SK-N-SH treated with all-trans-retinoic acid at 6 μM for 48 hours (cell line): ENCODE measurements around the gene LAPTM4A.

Experiments used
- ARNTL ChIP-seq: fragments of 450-650 bp; formaldehyde crosslinking; IDR thresholded peaks from 2 replicates; pipeline ENCODE4 v1.5.0; 2020; ENCODE audit warnings: low read depth, mild to moderate bottlenecking, moderate library complexity, borderline replicate concordance
- CREB5 ChIP-seq: fragments of 250-450 bp; sonication (Bioruptor Pico); IDR thresholded peaks from 2 replicates; pipeline ENCODE4 v1.5.1; 2020; ENCODE audit warnings: low read depth, mild to moderate bottlenecking, moderate library complexity
- CSDC2 ChIP-seq: fragments of 250-450 bp; sonication (Bioruptor Pico); IDR thresholded peaks from 2 replicates; pipeline ENCODE4 v1.5.0; 2020; ENCODE audit warnings: mild to moderate bottlenecking, moderate library complexity
- PATZ1 ChIP-seq: fragments of 250-450 bp; sonication (Bioruptor Pico); IDR thresholded peaks from 2 replicates; pipeline ENCODE4 v1.8.0; 2020; ENCODE audit warnings: mild to moderate bottlenecking, moderate library complexity, borderline replicate concordance
- POU6F1 ChIP-seq: fragments of 250-450 bp; sonication (Bioruptor Pico); IDR thresholded peaks from 2 replicates; pipeline ENCODE4 v1.8.0; 2021; ENCODE audit warnings: low read depth, mild to moderate bottlenecking, moderate library complexity, borderline replicate concordance
- RARB ChIP-seq: fragments of 250-450 bp; sonication (Bioruptor Pico); IDR thresholded peaks from 2 replicates; pipeline ENCODE4 v1.8.0; 2021; ENCODE audit warnings: mild to moderate bottlenecking, moderate library complexity
- TCF4 ChIP-seq: fragments of 250-450 bp; sonication (Bioruptor Pico); IDR thresholded peaks from 2 replicates; pipeline ENCODE4 v1.8.0; 2021; ENCODE audit warnings: mild to moderate bottlenecking, moderate library complexity, borderline replicate concordance
- ZFP3 ChIP-seq: fragments of 250-450 bp; sonication (Bioruptor Pico); IDR thresholded peaks from 2 replicates; pipeline ENCODE4 v1.5.0; 2020; ENCODE audit warnings: mild to moderate bottlenecking, moderate library complexity
- ZNF565 ChIP-seq: fragments of 450-650 bp; formaldehyde crosslinking; conservative IDR thresholded peaks from 2 replicates; pipeline ENCODE4 v1.5.0; 2020; ENCODE audit warnings: low read depth, mild to moderate bottlenecking, moderate library complexity
- TF ChIP-seq, protein P1 (sequence below): fragments of 250-450 bp; sonication (Bioruptor Pico); IDR thresholded peaks from 2 replicates; pipeline ENCODE4 v1.5.0; 2020; ENCODE audit warnings: mild to moderate bottlenecking, moderate library complexity
- TF ChIP-seq, protein P2 (sequence below): fragments of 250-450 bp; sonication (Bioruptor Pico); IDR thresholded peaks from 2 replicates; pipeline ENCODE4 v1.5.1; 2021; ENCODE audit warnings: mild to moderate bottlenecking, moderate library complexity

DNA sequence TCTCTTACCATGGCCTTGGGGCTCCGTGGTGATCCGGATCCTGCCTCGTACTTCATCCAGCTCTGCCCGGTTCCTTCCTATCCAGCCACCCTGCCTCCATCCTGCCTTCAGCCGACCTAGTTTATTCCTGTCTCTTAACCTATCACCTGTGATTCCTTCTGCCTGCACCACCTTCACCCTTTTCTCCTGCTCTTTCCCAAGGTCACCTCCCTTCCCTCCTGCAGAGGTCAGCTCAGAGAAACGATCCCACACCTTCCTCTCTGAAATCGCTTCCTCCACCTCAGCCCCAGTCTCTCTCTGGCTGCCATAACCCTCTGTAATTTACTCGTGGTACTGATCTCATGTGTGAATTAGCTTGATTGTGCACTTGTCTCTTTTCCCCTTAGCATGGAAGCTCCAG lies 23.5 kb upstream of the LAPTM4A start:
- no peak for TF ChIP-seq ZFP3 (CRISPR knock-in tag)
- no peak for TF ChIP-seq ARNTL (CRISPR knock-in tag)
- no peak for TF ChIP-seq CSDC2 (CRISPR knock-in tag)
- TF ChIP-seq, protein P1, sequence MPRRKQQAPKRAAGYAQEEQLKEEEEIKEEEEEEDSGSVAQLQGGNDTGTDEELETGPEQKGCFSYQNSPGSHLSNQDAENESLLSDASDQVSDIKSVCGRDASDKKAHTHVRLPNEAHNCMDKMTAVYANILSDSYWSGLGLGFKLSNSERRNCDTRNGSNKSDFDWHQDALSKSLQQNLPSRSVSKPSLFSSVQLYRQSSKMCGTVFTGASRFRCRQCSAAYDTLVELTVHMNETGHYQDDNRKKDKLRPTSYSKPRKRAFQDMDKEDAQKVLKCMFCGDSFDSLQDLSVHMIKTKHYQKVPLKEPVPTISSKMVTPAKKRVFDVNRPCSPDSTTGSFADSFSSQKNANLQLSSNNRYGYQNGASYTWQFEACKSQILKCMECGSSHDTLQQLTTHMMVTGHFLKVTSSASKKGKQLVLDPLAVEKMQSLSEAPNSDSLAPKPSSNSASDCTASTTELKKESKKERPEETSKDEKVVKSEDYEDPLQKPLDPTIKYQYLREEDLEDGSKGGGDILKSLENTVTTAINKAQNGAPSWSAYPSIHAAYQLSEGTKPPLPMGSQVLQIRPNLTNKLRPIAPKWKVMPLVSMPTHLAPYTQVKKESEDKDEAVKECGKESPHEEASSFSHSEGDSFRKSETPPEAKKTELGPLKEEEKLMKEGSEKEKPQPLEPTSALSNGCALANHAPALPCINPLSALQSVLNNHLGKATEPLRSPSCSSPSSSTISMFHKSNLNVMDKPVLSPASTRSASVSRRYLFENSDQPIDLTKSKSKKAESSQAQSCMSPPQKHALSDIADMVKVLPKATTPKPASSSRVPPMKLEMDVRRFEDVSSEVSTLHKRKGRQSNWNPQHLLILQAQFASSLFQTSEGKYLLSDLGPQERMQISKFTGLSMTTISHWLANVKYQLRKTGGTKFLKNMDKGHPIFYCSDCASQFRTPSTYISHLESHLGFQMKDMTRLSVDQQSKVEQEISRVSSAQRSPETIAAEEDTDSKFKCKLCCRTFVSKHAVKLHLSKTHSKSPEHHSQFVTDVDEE (CRISPR knock-in tag) = peak; percentile 33; the same call in 1 of the 2 replicates
- TF ChIP-seq TCF4 (CRISPR knock-in tag) = no peak
- no peak for TF ChIP-seq CREB5 (CRISPR knock-in tag)
- no peak for TF ChIP-seq POU6F1 (CRISPR knock-in tag)
- TF ChIP-seq ZNF565 (CRISPR knock-in tag) = no peak
- no peak for TF ChIP-seq PATZ1
- no peak for TF ChIP-seq RARB (CRISPR knock-in tag)
- TF ChIP-seq, protein P2, sequence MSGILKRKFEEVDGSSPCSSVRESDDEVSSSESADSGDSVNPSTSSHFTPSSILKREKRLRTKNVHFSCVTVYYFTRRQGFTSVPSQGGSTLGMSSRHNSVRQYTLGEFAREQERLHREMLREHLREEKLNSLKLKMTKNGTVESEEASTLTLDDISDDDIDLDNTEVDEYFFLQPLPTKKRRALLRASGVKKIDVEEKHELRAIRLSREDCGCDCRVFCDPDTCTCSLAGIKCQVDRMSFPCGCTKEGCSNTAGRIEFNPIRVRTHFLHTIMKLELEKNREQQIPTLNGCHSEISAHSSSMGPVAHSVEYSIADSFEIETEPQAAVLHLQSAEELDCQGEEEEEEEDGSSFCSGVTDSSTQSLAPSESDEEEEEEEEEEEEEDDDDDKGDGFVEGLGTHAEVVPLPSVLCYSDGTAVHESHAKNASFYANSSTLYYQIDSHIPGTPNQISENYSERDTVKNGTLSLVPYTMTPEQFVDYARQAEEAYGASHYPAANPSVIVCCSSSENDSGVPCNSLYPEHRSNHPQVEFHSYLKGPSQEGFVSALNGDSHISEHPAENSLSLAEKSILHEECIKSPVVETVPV = no peak
